ENCODE measurements around the gene LPAR5. TPM values are rescaled to one million over a fixed set of nuclear protein-coding genes. Genes with fewer than 3 reads are reported as not detected.

LPAR5 gene
- total RNA-seq, 1 donor from 2014 or later: 0.73 TPM

Other genes starting within 250 kb of the LPAR5 start
- not detected in 2 replicates for gene CD27, start 191.0 kb downstream of the LPAR5 start, total RNA-seq
- gene TAPBPL, start 183.9 kb downstream of the LPAR5 start, total RNA-seq: 0.87 and 1.6 TPM in 2 replicates
- gene VAMP1, start 165.3 kb downstream of the LPAR5 start, total RNA-seq: 21.0 and 23.1 TPM in 2 replicates
- gene MRPL51, start 142.7 kb downstream of the LPAR5 start, total RNA-seq: 192 and 202 TPM in 2 replicates
- 18.6 and 21.1 TPM in 2 replicates for gene NCAPD2, start 141.9 kb downstream of the LPAR5 start, total RNA-seq
- 5,151 and 5,167 TPM in 2 replicates for gene GAPDH, start 101.4 kb downstream of the LPAR5 start, total RNA-seq
- gene IFFO1, start 79.9 kb downstream of the LPAR5 start, total RNA-seq: 18.8 and 20.8 TPM in 2 replicates
- 53.1 and 66.8 TPM in 2 replicates for gene NOP2, start 67.7 kb downstream of the LPAR5 start, total RNA-seq
- gene CHD4, start 28.6 kb downstream of the LPAR5 start, total RNA-seq: 319 and 329 TPM in 2 replicates
- gene ACRBP, start 11.5 kb upstream of the LPAR5 start, total RNA-seq: 0.54 and 0.60 TPM in 2 replicates
- 30.9 and 34.8 TPM in 2 replicates for gene ING4, start 27.2 kb upstream of the LPAR5 start, total RNA-seq
- gene ZNF384, start 53.4 kb upstream of the LPAR5 start, total RNA-seq: 48.9 and 50.6 TPM in 2 replicates
- 3.1 and 3.6 TPM in 2 replicates for gene PIANP, start 64.9 kb upstream of the LPAR5 start, total RNA-seq
- gene COPS7A, start 88.1 kb upstream of the LPAR5 start, total RNA-seq: 47.3 and 51.5 TPM in 2 replicates
- gene MLF2, start 117.2 kb upstream of the LPAR5 start, total RNA-seq: 302 and 316 TPM in 2 replicates
- 504 and 510 TPM in 2 replicates for gene PTMS, start 130.4 kb upstream of the LPAR5 start, total RNA-seq
- 2.0 TPM in 2 replicates for gene LAG3, start 136.6 kb upstream of the LPAR5 start, total RNA-seq
- 0.54 and 0.72 TPM in 2 replicates for gene CD4, start 153.6 kb upstream of the LPAR5 start, total RNA-seq
- 6.0 and 6.2 TPM in 2 replicates for gene GPR162, start 185.9 kb upstream of the LPAR5 start, total RNA-seq
- gene P3H3, start 192.4 kb upstream of the LPAR5 start, total RNA-seq: 101 and 123 TPM in 2 replicates
- 14.5 and 16.6 TPM in 2 replicates for gene GNB3, start 205.0 kb upstream of the LPAR5 start, total RNA-seq
- 2.3 and 3.2 TPM in 2 replicates for gene CDCA3, start 215.3 kb upstream of the LPAR5 start, total RNA-seq
- gene USP5, start 216.2 kb upstream of the LPAR5 start, total RNA-seq: 144 and 146 TPM in 2 replicates
- 722 and 791 TPM in 2 replicates for gene TPI1, start 231.6 kb upstream of the LPAR5 start, total RNA-seq
- 4.9 and 6.2 TPM in 2 replicates for gene SPSB2, start 237.3 kb upstream of the LPAR5 start, total RNA-seq